Parathyroid adenoma (tissue), 2 donors: ENCODE results near the gene MTNR1B.

Experiments
- H2AFZ ChIP-seq: fragments of 300-600 bp; sonication (generic); one replicate; pipeline ENCODE4 v1.7.0; 2017; ENCODE audit warnings: antibody characterized with exemption, mild to moderate bottlenecking
- H3K27ac ChIP-seq: fragments of 300-600 bp; sonication (generic); one replicate; pipeline ENCODE4 v1.7.0; 2017
- H3K27me3 ChIP-seq: fragments of 300-600 bp; sonication (generic); one replicate; pipeline ENCODE4 v1.7.0; 2017; ENCODE audit warnings: low read length; ENCODE audit not compliant: control insufficient read depth, insufficient read depth
- H3K36me3 ChIP-seq: fragments of 300-600 bp; sonication (generic); one replicate; pipeline ENCODE4 v1.7.0; 2017; ENCODE audit warnings: low read length; ENCODE audit not compliant: control insufficient read depth, insufficient read depth
- H3K4me1 ChIP-seq: fragments of 300-600 bp; sonication (generic); one replicate; pipeline ENCODE4 v1.7.0; 2017; ENCODE audit warnings: control low read depth
- H3K4me2 ChIP-seq: fragments of 300-600 bp; sonication (generic); one replicate; pipeline ENCODE4 v1.7.0; 2017; ENCODE audit warnings: low read length
- H3K4me3 ChIP-seq: fragments of 300-600 bp; sonication (generic); one replicate; pipeline ENCODE4 v1.7.0; 2017; ENCODE audit warnings: low read depth, low read length
- H3K79me2 ChIP-seq: fragments of 300-600 bp; sonication (generic); one replicate; pipeline ENCODE4 v1.7.0; 2017; ENCODE audit warnings: control low read depth
- H3K9ac ChIP-seq: fragments of 300-600 bp; sonication (generic); one replicate; pipeline ENCODE4 v1.7.0; 2017; ENCODE audit warnings: mild to moderate bottlenecking
- H3K9me3 ChIP-seq: fragments of 300-600 bp; sonication (generic); one replicate; pipeline ENCODE4 v1.7.0; 2017; ENCODE audit warnings: low read length; ENCODE audit not compliant: control insufficient read depth
- TF ChIP-seq, protein P1 (sequence below): fragments of 300-600 bp; sonication (generic); IDR thresholded peaks from one replicate; pipeline ENCODE4 v1.7.0; 2017; ENCODE audit warnings: antibody characterized with exemption, mild to moderate bottlenecking
- donor health status: primary hyperparathyroidism.

The MTNR1B gene

DNA sequence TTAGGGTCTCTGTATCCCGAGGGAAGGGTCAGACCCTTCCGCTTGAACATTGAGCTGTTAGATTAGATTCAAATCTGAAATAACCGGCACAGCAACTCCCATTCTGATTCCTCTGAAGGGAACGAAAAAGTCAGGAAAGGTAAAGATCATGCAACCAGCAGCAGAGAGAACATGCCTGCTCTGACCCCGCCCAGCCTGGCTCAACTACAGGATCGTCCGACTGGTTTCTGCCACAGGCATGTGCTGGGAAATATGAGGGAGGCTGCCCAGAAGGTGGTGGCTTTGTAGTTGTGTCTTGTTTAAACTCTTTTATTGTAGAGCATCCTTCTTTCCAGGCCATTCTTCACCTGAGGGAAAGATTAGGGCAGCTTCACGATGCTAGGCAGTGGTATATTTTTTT is 5.0 kb upstream of the MTNR1B start:
- Histone ChIP-seq H2AFZ (no peak overlapping the region), H3K27ac (no peak overlapping the region), H3K4me1 (no peaks in the 10 kb centered on the region), H3K27me3 (no peaks in the 10 kb centered on the region), H3K9ac (no peak overlapping the region), H3K79me2 (no peaks in the 10 kb centered on the region), H3K36me3 (no peaks in the 10 kb centered on the region), H3K4me3 (no peak overlapping the region), H3K9me3 (no peaks in the 10 kb centered on the region), H3K4me2 (no peak overlapping the region)
- TF ChIP-seq, protein P1, sequence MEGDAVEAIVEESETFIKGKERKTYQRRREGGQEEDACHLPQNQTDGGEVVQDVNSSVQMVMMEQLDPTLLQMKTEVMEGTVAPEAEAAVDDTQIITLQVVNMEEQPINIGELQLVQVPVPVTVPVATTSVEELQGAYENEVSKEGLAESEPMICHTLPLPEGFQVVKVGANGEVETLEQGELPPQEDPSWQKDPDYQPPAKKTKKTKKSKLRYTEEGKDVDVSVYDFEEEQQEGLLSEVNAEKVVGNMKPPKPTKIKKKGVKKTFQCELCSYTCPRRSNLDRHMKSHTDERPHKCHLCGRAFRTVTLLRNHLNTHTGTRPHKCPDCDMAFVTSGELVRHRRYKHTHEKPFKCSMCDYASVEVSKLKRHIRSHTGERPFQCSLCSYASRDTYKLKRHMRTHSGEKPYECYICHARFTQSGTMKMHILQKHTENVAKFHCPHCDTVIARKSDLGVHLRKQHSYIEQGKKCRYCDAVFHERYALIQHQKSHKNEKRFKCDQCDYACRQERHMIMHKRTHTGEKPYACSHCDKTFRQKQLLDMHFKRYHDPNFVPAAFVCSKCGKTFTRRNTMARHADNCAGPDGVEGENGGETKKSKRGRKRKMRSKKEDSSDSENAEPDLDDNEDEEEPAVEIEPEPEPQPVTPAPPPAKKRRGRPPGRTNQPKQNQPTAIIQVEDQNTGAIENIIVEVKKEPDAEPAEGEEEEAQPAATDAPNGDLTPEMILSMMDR: no peak

DNA sequence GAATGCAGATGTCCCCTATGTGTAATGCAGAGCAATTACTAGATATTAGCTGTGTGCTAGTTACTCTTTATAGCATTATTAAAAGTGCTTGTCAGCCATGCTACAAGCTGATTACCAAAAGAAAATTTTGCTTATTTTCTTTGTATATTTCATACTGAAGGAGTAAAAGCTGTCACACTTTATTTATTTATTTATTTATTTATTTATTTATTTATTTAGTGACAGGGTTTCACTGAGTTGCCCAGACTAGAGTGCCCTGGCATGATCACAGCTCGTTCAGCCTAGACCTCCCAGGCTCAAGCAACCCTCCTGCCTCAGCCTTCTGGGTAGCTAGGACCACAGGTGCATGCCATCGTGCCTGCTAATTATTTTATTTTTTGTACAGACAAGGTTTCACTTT is 4.3 kb upstream of the MTNR1B start:
- Histone ChIP-seq H3K4me1 (no peaks in the 10 kb centered on the region), H3K27me3 (no peaks in the 10 kb centered on the region), H3K36me3 (no peaks in the 10 kb centered on the region), H3K4me2 (no peak overlapping the region), H2AFZ (no peak overlapping the region), H3K9me3 (no peaks in the 10 kb centered on the region), H3K27ac (no peak overlapping the region), H3K9ac (no peak overlapping the region), H3K4me3 (no peak overlapping the region), H3K79me2 (no peaks in the 10 kb centered on the region)
- TF ChIP-seq, protein P1: no peak

DNA sequence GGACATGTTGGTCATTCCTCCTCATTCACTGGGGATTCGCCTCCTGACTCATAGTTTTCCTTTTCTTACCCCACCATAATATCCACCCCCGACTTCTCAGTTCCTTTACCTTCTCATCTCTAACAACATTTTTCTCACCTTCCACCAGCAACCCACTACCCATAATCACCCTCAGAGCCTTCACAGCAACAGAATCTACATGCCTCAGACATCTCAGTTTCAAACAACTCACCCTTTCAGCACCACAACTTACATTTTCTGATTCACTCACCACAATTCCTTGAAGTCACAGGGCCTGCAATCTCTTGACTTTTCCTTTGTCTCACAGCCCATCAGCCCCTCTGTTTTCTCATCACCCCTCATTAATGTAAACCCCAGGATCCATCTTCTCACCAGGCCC is 2.3 kb upstream of the MTNR1B start:
- Histone ChIP-seq H3K27ac (no peak overlapping the region), H3K4me2 (no peak overlapping the region), H3K9ac (no peak overlapping the region), H3K4me3 (no peak overlapping the region), H3K4me1 (no peaks in the 10 kb centered on the region), H2AFZ (no peak overlapping the region), H3K79me2 (no peaks in the 10 kb centered on the region), H3K36me3 (no peaks in the 10 kb centered on the region), H3K27me3 (no peaks in the 10 kb centered on the region), H3K9me3 (no peaks in the 10 kb centered on the region)
- TF ChIP-seq, protein P1: no peak

DNA sequence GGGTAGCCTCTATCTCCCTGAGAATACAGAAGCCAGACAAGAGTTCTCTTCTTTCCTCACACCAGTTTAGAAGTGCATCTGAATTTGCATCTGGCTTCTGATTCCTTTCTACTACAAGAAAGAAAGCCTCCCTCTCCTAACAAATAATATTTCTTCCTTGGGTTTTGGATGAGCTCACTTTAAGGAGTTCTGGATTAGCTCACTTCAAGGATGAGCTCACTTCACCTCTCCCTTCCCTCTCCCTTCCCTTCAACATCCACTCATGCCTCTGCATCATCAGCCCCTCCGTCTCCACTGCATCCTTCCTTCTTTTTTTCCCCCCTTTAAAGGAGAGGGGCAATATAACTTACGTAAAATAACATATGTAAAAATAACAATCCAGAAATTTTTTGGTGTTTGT is 1.6 kb upstream of the MTNR1B start:
- no peak overlapping the region for H3K9ac ChIP-seq
- H3K27ac ChIP-seq: no peak overlapping the region
- H3K4me1 ChIP-seq: no peaks in the 10 kb centered on the region
- H2AFZ ChIP-seq: no peak overlapping the region
- H3K27me3 ChIP-seq: no peaks in the 10 kb centered on the region
- no peaks in the 10 kb centered on the region for H3K79me2 ChIP-seq
- H3K4me2 ChIP-seq: no peak overlapping the region
- no peak overlapping the region for H3K4me3 ChIP-seq
- H3K36me3 ChIP-seq: no peaks in the 10 kb centered on the region
- TF ChIP-seq, protein P1: no peak
- H3K9me3 ChIP-seq: no peaks in the 10 kb centered on the region

DNA sequence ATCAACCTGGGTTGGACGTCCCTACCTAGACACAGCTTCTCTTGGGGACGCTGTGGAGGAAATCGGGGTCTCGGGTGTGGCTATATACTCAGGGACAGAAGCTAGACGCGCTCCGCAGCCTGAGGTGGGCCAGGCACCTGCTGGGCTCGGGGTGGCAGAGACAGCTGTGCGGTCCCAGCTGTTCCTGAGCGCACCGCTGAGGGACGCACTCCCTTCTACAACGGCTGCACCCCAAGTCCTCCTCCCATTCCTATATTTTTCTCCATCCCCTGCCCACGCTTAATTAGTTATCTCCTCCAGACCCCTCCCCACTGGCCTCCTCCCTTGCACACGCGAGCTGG is 188 bp upstream of the MTNR1B start:
- TF ChIP-seq, protein P1: no peak

More for the DNA sequence above, 188 bp upstream of the MTNR1B start:
- Histone ChIP-seq H2AFZ (no peak overlapping the region), H3K4me3 (no peak overlapping the region), H3K4me1 (no peaks in the 10 kb centered on the region), H3K36me3 (no peaks in the 10 kb centered on the region), H3K4me2 (no peak overlapping the region), H3K9me3 (no peaks in the 10 kb centered on the region), H3K27me3 (no peaks in the 10 kb centered on the region), H3K9ac (no peak overlapping the region), H3K79me2 (no peaks in the 10 kb centered on the region), H3K27ac (no peak overlapping the region)
